ENCODE results near the gene GPR21.

- TF ChIP-seq CTCF (conservative IDR thresholded peaks at IDR 0.05) (no peak), ZFX (IDR thresholded peaks at IDR 0.05) (no peak)
These were observed 5.3 kb upstream of the GPR21 start for GRCh38 chr9:123028136-123028535.

All from C4-2B (cell line).